Measurements from ENCODE around the gene NOS3.

The NOS3 gene

DNA sequence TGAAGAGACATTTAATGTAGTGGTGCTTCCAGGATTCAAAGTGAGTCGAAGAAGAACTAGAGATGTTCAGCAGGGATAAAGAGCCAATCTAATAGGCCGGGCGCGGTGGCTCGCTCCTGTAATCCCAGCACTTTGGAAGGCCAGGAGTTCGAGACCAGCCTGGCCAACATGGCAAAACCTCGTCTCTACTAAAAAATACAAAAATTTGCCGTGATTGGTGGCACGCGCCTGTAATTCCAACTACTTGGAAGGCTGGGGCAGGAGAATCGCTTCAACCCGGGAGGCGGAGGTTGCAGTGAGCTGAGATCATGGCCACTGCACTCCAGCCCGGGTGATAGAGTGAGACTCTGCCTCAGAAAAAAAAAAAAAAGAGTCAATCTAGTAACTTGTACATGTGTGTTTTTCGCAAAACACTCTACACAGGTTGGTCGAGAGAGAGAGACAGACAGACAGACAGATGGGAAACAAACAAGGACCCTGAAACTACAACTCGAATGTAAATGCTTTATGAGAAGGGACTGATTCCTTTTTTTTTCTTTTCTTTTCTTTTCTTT, 38.2 kb downstream of the NOS3 start:
- TF ChIP-seq POLR2AphosphoS5 (IDR thresholded peaks at IDR 0.05; ENCODE audit: low read depth, low read length), result no peak
- TF ChIP-seq TAF1 (IDR thresholded peaks at IDR 0.05; ENCODE audit: borderline replicate concordance, insufficient read depth, low read length), result no peak
- TF ChIP-seq FOXP2 (optimal IDR thresholded peaks at IDR 0.05; ENCODE audit: borderline replicate concordance, extremely low read depth, extremely low read length, insufficient read depth), result no peak
- TF ChIP-seq, protein P1, sequence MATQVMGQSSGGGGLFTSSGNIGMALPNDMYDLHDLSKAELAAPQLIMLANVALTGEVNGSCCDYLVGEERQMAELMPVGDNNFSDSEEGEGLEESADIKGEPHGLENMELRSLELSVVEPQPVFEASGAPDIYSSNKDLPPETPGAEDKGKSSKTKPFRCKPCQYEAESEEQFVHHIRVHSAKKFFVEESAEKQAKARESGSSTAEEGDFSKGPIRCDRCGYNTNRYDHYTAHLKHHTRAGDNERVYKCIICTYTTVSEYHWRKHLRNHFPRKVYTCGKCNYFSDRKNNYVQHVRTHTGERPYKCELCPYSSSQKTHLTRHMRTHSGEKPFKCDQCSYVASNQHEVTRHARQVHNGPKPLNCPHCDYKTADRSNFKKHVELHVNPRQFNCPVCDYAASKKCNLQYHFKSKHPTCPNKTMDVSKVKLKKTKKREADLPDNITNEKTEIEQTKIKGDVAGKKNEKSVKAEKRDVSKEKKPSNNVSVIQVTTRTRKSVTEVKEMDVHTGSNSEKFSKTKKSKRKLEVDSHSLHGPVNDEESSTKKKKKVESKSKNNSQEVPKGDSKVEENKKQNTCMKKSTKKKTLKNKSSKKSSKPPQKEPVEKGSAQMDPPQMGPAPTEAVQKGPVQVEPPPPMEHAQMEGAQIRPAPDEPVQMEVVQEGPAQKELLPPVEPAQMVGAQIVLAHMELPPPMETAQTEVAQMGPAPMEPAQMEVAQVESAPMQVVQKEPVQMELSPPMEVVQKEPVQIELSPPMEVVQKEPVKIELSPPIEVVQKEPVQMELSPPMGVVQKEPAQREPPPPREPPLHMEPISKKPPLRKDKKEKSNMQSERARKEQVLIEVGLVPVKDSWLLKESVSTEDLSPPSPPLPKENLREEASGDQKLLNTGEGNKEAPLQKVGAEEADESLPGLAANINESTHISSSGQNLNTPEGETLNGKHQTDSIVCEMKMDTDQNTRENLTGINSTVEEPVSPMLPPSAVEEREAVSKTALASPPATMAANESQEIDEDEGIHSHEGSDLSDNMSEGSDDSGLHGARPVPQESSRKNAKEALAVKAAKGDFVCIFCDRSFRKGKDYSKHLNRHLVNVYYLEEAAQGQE (IDR thresholded peaks at IDR 0.05; ENCODE audit: insufficient read depth in 1 of 2, low read depth in 2 of 2, low read length in 2 of 2), result no peak
- no peak for TF ChIP-seq SIN3A (IDR thresholded peaks at IDR 0.05; ENCODE audit: borderline replicate concordance, insufficient read depth, low read length)

DNA sequence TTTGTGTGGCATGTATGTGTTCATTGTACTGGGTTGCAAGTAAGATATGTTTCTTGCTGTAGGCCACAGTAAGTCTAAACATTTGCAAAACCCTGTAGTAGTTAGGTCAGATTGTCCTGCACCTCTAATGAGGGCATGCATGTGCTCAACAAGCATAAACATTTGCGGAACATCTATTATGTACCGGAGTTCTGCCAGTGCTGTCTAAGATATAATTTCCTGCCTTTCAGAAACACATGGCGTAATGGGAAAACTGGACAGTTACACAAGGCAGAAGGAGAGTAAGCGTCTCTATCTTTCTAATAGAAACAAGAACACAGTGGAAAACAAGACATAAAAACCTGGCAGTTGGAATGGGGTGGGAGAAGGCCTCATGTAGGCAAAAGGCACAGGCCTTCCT, 40.2 kb downstream of the NOS3 start:
- TF ChIP-seq TAF1 (IDR thresholded peaks at IDR 0.05; ENCODE audit: borderline replicate concordance, insufficient read depth, low read length), result no peak
- no peak for TF ChIP-seq SIN3A (IDR thresholded peaks at IDR 0.05; ENCODE audit: borderline replicate concordance, insufficient read depth, low read length)
- TF ChIP-seq FOXP2 (optimal IDR thresholded peaks at IDR 0.05; ENCODE audit: borderline replicate concordance, extremely low read depth, extremely low read length, insufficient read depth), result no peak
- no peak for TF ChIP-seq POLR2AphosphoS5 (IDR thresholded peaks at IDR 0.05; ENCODE audit: low read depth, low read length)
- TF ChIP-seq, protein P1 (IDR thresholded peaks at IDR 0.05; ENCODE audit: insufficient read depth in 1 of 2, low read depth in 2 of 2, low read length in 2 of 2), result no peak

DNA sequence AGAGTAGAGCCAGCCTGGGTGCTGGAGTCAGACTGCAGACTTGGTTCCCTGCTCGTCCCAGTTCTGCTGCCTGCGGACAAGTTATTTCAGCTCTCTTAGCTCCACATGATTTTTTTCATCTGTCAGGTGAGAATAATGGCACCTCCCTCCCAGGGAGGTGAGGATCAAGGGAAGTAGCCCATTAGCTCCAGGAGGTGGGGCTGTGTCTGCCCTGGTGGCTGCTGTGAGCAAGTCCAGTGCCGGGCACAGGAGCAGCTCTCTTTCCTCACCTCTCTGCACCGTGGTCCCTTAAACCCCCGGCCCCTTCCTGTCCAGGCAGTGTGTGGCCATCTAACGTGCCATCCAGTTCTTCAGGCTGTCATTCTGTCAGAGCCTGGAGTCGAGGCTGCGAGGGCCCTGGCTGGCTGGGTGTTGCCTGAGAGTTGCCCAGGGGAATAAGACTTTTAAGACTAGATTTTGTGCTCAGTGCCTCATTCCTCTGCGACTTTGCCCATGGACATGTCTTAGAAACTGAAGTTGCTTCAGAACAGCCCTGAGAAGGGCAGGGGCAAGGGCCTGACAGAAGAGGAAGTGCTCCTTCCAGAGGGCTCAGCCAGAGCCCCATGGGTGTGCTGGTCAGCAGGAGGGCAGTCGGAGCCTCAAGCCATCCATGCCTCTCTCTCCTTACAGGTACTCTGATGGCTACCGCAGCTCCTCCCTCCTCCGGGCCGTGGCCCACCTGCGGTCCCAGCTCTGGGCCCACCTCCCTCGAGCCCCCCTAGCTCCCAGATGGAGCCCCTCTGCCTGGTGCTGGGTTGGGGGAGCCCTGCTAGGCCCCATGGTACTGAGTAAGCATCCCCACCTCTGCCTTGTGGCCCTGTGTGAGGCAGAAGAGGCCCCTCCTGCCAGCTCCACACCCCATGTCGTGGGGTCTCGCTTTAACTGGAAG, 42.4 kb downstream of the NOS3 start:
- TF ChIP-seq, protein P1 (IDR thresholded peaks at IDR 0.05; ENCODE audit: insufficient read depth in 1 of 2, low read depth in 2 of 2, low read length in 2 of 2), result no peak
- TF ChIP-seq FOXP2 (optimal IDR thresholded peaks at IDR 0.05; ENCODE audit: borderline replicate concordance, extremely low read depth, extremely low read length, insufficient read depth) (no peak), SIN3A (IDR thresholded peaks at IDR 0.05; ENCODE audit: borderline replicate concordance, insufficient read depth, low read length) (no peak), TAF1 (IDR thresholded peaks at IDR 0.05; ENCODE audit: borderline replicate concordance, insufficient read depth, low read length) (no peak), POLR2AphosphoS5 (IDR thresholded peaks at IDR 0.05; ENCODE audit: low read depth, low read length) (no peak)

DNA sequence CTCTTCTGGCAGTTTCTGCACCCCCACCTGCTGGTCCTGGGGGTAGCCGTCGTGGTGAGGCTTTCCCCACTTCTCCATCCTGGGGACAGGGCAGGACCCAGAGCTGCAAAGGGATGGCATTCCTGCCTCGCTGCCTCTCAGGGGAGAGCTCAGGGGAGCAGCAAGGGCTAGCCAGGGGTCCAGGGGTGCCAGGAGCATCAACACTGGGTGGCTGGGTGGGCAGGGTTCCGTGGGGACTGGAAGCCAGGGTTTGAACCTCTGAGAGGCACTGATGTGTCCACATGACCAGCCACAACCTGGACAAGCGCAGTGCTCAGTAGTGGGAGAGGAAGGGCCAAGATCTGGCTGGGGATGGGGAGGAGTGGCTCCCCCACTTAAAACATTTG, 43.0 kb downstream of the NOS3 start:
- TF ChIP-seq TAF1 (IDR thresholded peaks at IDR 0.05; ENCODE audit: borderline replicate concordance, insufficient read depth, low read length) (no peak), FOXP2 (optimal IDR thresholded peaks at IDR 0.05; ENCODE audit: borderline replicate concordance, extremely low read depth, extremely low read length, insufficient read depth) (no peak), POLR2AphosphoS5 (IDR thresholded peaks at IDR 0.05; ENCODE audit: low read depth, low read length) (no peak), SIN3A (IDR thresholded peaks at IDR 0.05; ENCODE audit: borderline replicate concordance, insufficient read depth, low read length) (no peak)
- TF ChIP-seq, protein P1 (IDR thresholded peaks at IDR 0.05; ENCODE audit: insufficient read depth in 1 of 2, low read depth in 2 of 2, low read length in 2 of 2), result no peak

Data from PFSK-1 (cell line).